BE2C (cell line): Measurements from ENCODE around the gene RASGEF1C.

Experiments used
- DNase-seq: peaks from one replicate; pipeline ENCODE4 v3.0.0-alpha.2; 2020
- H3K27me3 ChIP-seq: fragments of 250-450 bp; sonication (Bioruptor Pico); 2 replicates; pipeline ENCODE4 v1.5.1; 2020; ENCODE audit warnings: mild to moderate bottlenecking
- H3K36me3 ChIP-seq: fragments of 250-450 bp; sonication (Bioruptor Pico); 2 replicates; pipeline ENCODE4 v1.5.1; 2020; ENCODE audit warnings: mild to moderate bottlenecking
- H3K4me1 ChIP-seq: fragments of 250-450 bp; sonication (Bioruptor Pico); 2 replicates; pipeline ENCODE4 v1.5.1; 2020
- H3K4me3 ChIP-seq: 2 replicates; pipeline ENCODE4 v1.5.1; 2011; ENCODE audit warnings: low read depth, low read length
- H3K9me3 ChIP-seq: fragments of 250-450 bp; sonication (Bioruptor Pico); 2 replicates; pipeline ENCODE4 v1.5.1; 2020
- TF ChIP-seq, protein P1 (sequence below): IDR thresholded peaks from 2 replicates; pipeline ENCODE4 v1.5.1; 2012; ENCODE audit warnings: mild to moderate bottlenecking, low read depth, low read length

The RASGEF1C gene

DNA sequence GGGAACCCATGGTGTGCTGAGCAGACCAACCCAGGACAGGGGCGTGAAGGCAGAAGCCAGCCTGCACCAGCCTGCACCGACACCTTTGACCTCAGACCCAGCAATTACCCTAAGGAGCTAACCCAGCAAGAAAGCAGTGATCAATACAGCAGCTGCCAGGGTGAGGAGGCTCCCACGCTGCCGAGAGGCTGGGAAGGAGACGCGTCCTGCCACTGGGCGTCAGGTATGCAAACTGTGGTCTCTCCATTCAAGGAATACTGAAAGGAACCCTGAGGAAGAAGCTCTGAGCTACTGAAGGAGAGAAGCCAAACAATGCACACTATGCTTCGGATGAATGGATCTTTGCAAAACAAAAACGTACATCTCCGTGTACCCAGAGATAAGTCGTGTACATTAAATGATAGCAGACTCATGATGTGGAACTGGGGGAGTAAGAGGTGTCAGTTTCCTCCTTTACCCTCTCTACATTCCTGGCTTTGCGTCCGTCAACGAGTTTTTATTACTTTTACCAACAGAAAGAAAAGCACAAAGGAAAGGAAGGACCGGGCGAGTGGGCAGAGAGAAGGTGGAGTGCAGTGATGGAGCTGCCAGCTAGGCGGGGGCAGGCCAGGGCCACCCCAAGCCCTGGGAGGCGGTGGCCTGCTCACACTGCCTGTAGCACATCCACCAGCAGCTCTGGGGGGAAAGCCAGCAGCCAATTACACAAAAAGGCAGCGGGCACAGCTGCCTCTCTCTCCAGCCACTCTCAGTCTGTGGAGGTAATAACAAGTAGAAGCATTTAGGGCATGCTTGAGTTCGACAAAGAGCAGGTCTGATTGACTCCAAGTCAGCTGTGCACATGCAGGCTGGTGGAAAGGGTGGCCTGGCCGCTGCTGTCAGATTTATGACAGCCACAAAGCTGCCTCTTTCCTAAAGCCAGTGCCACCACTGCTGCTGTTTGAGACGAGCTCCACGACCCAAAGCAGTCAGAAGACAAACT, 29.3 kb downstream of the RASGEF1C start:
- Histone ChIP-seq H3K4me1 (no peaks in the 10 kb centered on the region), H3K36me3 (no peaks in the 10 kb centered on the region), H3K27me3 (no peaks in the 10 kb centered on the region), H3K9me3 (no peaks in the 10 kb centered on the region), H3K4me3 (no peak overlapping the region)
- TF ChIP-seq, protein P1, sequence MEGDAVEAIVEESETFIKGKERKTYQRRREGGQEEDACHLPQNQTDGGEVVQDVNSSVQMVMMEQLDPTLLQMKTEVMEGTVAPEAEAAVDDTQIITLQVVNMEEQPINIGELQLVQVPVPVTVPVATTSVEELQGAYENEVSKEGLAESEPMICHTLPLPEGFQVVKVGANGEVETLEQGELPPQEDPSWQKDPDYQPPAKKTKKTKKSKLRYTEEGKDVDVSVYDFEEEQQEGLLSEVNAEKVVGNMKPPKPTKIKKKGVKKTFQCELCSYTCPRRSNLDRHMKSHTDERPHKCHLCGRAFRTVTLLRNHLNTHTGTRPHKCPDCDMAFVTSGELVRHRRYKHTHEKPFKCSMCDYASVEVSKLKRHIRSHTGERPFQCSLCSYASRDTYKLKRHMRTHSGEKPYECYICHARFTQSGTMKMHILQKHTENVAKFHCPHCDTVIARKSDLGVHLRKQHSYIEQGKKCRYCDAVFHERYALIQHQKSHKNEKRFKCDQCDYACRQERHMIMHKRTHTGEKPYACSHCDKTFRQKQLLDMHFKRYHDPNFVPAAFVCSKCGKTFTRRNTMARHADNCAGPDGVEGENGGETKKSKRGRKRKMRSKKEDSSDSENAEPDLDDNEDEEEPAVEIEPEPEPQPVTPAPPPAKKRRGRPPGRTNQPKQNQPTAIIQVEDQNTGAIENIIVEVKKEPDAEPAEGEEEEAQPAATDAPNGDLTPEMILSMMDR, result no peak
- DNase-seq, result no peak

DNA sequence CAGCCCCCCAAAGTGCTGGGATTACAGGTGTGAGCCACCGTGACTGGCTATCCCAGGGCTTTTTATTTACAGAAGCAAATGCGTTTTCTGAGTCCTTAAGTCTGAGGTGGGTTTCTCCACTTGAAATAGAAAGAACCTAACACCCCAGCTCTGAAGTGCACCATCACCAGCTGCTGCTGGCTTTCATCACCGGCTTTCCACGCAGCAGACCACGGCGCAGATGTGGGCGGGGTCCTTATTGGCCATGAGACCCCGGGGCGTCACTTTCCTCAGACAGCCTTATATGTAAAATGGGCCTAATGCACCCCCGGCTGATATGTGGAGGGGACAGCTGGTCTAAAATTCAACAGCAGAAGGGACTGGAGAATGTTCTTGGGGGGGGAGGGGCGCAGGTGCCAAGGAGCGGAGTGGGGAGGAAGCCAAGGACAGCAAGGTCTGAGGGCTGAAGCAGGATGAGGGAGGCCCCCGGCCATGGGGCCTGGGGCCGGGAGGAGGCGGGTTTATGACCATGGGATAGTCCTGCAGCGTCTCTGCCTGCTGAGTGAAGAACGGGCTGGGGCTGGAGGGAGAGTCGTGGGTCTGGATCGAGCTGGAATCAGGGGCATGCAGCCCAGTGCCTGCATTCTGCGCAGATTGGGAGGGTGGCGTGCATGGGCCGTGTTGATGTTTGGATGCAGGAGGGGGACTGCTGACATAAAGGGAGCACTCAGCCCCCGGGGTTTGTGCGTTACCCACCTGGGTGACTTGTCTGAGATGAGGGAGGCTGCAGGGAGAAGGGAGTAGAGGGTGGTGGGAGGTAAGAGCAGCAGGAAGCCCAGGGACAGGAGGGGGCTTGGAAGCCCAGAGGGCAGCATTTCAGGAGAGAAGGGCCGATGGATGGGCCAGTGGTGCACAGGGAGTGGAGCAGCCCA, 30.2 kb downstream of the RASGEF1C start:
- Histone ChIP-seq H3K36me3 (no peaks in the 10 kb centered on the region), H3K9me3 (no peaks in the 10 kb centered on the region), H3K4me1 (no peaks in the 10 kb centered on the region), H3K27me3 (no peaks in the 10 kb centered on the region), H3K4me3 (no peak overlapping the region)
- TF ChIP-seq, protein P1, result no peak
- DNase-seq, result no peak

GRCh38 chr5:180176191-180176590, 32.8 kb downstream of the RASGEF1C start:
- no peaks in the 10 kb centered on the region for H3K27me3 ChIP-seq
- H3K36me3 ChIP-seq, result no peaks in the 10 kb centered on the region
- TF ChIP-seq, protein P1, result no peak
- peaks cover 3% of the 10 kb centered on the region; the same call in 1 of the 2 replicates for H3K4me1 ChIP-seq
- H3K9me3 ChIP-seq, result no peaks in the 10 kb centered on the region
- DNase-seq, result no peak
- H3K4me3 ChIP-seq, result no peak overlapping the region

- DNase-seq, result no peak
- H3K4me3 ChIP-seq, result no peak overlapping the region
- peaks cover 3% of the 10 kb centered on the region; the same call in 1 of the 2 replicates for H3K4me1 ChIP-seq
- TF ChIP-seq, protein P1, result no peak
- H3K27me3 ChIP-seq, result no peaks in the 10 kb centered on the region
- no peaks in the 10 kb centered on the region for H3K36me3 ChIP-seq
- no peaks in the 10 kb centered on the region for H3K9me3 ChIP-seq
Measured at GRCh38 chr5:180175015-180175431, 34.0 kb downstream of the RASGEF1C start.

- peaks cover 3% of the 10 kb centered on the region; the same call in 1 of the 2 replicates for H3K4me1 ChIP-seq
- H3K9me3 ChIP-seq, result no peaks in the 10 kb centered on the region
- H3K36me3 ChIP-seq, result no peaks in the 10 kb centered on the region
- TF ChIP-seq, protein P1, result no peak
- no peak for DNase-seq
- no peaks in the 10 kb centered on the region for H3K27me3 ChIP-seq
- no peak overlapping the region for H3K4me3 ChIP-seq
Measured at GRCh38 chr5:180174587-180174972, 34.4 kb downstream of the RASGEF1C start.
